Mucosa of stomach (tissue), 1 donor: ENCODE measurements around the gene STK39.

Experiments used
- H3K27me3 ChIP-seq: one replicate; pipeline ENCODE4 v1.7.0; 2013; ENCODE audit warnings: mild to moderate bottlenecking, low read length; ENCODE audit not compliant: control insufficient read depth, insufficient read depth
- H3K36me3 ChIP-seq: one replicate; pipeline ENCODE4 v1.7.0; 2013; ENCODE audit warnings: low read length; ENCODE audit not compliant: control insufficient read depth, insufficient read depth
- H3K4me1 ChIP-seq: one replicate; pipeline ENCODE4 v1.7.0; 2013; ENCODE audit warnings: mild to moderate bottlenecking, low read length; ENCODE audit not compliant: control insufficient read depth, insufficient read depth
- H3K4me3 ChIP-seq: one replicate; pipeline ENCODE4 v1.7.0; 2013; ENCODE audit warnings: low read length
- H3K9ac ChIP-seq: one replicate; pipeline ENCODE4 v1.7.0; 2013; ENCODE audit warnings: mild to moderate bottlenecking, low read length, moderate library complexity
- H3K9me3 ChIP-seq: one replicate; pipeline ENCODE4 v1.7.0; 2013; ENCODE audit warnings: mild to moderate bottlenecking, low read length, moderate library complexity; ENCODE audit not compliant: control insufficient read depth
- donor health status: Pancreatic carcinoma.

STK39 gene

GRCh38 chr2:168006498-168006897 is 240.9 kb downstream of the STK39 start:
- H3K27me3 ChIP-seq, result no peaks in the 10 kb centered on the region
- peaks cover 5% of the 10 kb centered on the region for H3K4me1 ChIP-seq
- no peaks in the 10 kb centered on the region for H3K36me3 ChIP-seq
- no peak overlapping the region for H3K9ac ChIP-seq
- H3K4me3 ChIP-seq, result no peak overlapping the region
- H3K9me3 ChIP-seq, result no peaks in the 10 kb centered on the region

DNA sequence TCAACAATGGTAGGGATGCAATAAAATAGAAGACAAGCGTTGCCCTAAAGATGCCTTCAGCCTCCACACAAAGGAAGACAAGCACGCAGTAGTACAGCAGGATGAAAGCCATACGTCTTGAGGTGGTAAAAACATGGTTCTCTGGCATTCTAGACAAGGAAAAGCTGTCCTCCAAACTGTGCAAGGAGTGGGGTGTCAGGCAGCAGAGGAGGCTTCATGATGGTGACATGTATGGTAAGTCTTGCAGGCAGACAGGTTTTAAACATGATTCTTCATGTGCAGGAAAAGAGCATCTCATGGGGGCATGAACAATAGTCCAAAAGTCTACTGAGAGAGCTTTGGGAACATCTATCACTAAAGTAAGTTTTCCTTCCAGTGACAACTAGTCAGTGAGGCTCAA is 241.8 kb downstream of the STK39 start:
- Histone ChIP-seq H3K36me3 (no peaks in the 10 kb centered on the region), H3K4me1 (peaks cover 5% of the 10 kb centered on the region)

GRCh38 chr2:168003876-168004275 is 243.5 kb downstream of the STK39 start:
- H3K9ac ChIP-seq, result no peak overlapping the region
- no peak overlapping the region for H3K4me3 ChIP-seq
- H3K9me3 ChIP-seq, result no peaks in the 10 kb centered on the region
- H3K36me3 ChIP-seq, result no peaks in the 10 kb centered on the region
- peaks cover 5% of the 10 kb centered on the region for H3K4me1 ChIP-seq
- no peaks in the 10 kb centered on the region for H3K27me3 ChIP-seq

More for the DNA sequence above, 241.8 kb downstream of the STK39 start:
- Histone ChIP-seq H3K27me3 (no peaks in the 10 kb centered on the region), H3K9ac (no peak overlapping the region), H3K4me3 (no peak overlapping the region), H3K9me3 (no peaks in the 10 kb centered on the region)

- no peak overlapping the region for H3K9ac ChIP-seq
- H3K27me3 ChIP-seq, result no peaks in the 10 kb centered on the region
- no peaks in the 10 kb centered on the region for H3K9me3 ChIP-seq
- H3K4me3 ChIP-seq, result no peak overlapping the region
- no peaks in the 10 kb centered on the region for H3K36me3 ChIP-seq
- peaks cover 5% of the 10 kb centered on the region for H3K4me1 ChIP-seq
Observed at GRCh38 chr2:168002021-168002553, 245.3 kb downstream of the STK39 start.

- H3K4me1 ChIP-seq, result peaks cover 4% of the 10 kb centered on the region
- H3K27me3 ChIP-seq, result no peaks in the 10 kb centered on the region
- no peaks in the 10 kb centered on the region for H3K36me3 ChIP-seq
- no peak overlapping the region for H3K4me3 ChIP-seq
- H3K9me3 ChIP-seq, result no peaks in the 10 kb centered on the region
- H3K9ac ChIP-seq, result no peak overlapping the region
Observed at GRCh38 chr2:167992278-167992677, 255.1 kb downstream of the STK39 start.

- Histone ChIP-seq H3K4me3 (no peak overlapping the region), H3K4me1 (no peaks in the 10 kb centered on the region), H3K36me3 (no peaks in the 10 kb centered on the region), H3K27me3 (no peaks in the 10 kb centered on the region), H3K9ac (no peak overlapping the region), H3K9me3 (no peaks in the 10 kb centered on the region)
Observed at GRCh38 chr2:167990062-167990461, 257.3 kb downstream of the STK39 start.

DNA sequence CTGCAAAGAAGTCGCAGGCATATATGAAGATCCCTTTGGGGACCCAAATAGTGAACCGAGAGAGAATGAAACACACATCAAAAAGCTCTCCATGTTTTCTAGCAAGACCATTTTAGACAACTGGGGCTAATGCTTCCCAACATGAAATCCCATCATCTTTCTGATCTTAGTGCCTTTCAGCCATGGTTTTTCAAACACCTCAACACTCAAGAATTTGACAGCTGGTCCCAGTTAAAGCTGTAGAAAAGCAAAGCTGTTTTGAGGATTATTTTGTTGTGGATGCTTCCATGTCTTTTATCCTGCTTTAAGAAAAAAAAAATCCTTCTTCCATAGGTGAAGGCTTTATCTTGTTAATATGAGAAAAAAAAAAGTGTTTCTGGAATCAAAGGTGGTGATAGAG is 259.1 kb downstream of the STK39 start:
- Histone ChIP-seq H3K27me3 (no peaks in the 10 kb centered on the region), H3K4me1 (no peaks in the 10 kb centered on the region), H3K4me3 (no peak overlapping the region), H3K9ac (no peak overlapping the region), H3K9me3 (no peaks in the 10 kb centered on the region), H3K36me3 (no peaks in the 10 kb centered on the region)

GRCh38 chr2:167987558-167987957 is 259.8 kb downstream of the STK39 start:
- H3K4me1 ChIP-seq, result no peaks in the 10 kb centered on the region
- H3K9me3 ChIP-seq, result no peaks in the 10 kb centered on the region
- H3K36me3 ChIP-seq, result no peaks in the 10 kb centered on the region
- H3K9ac ChIP-seq, result no peak overlapping the region
- H3K4me3 ChIP-seq, result no peak overlapping the region
- no peaks in the 10 kb centered on the region for H3K27me3 ChIP-seq

- no peak overlapping the region for H3K4me3 ChIP-seq
- no peaks in the 10 kb centered on the region for H3K36me3 ChIP-seq
- no peak overlapping the region for H3K9ac ChIP-seq
- no peaks in the 10 kb centered on the region for H3K9me3 ChIP-seq
- no peaks in the 10 kb centered on the region for H3K4me1 ChIP-seq
- H3K27me3 ChIP-seq, result no peaks in the 10 kb centered on the region
Observed at GRCh38 chr2:167987026-167987425, 260.4 kb downstream of the STK39 start.

- Histone ChIP-seq H3K4me3 (no peak overlapping the region), H3K9ac (no peak overlapping the region), H3K4me1 (no peaks in the 10 kb centered on the region), H3K36me3 (no peaks in the 10 kb centered on the region), H3K9me3 (no peaks in the 10 kb centered on the region), H3K27me3 (no peaks in the 10 kb centered on the region)
Observed at GRCh38 chr2:167986223-167986622, 261.2 kb downstream of the STK39 start.

GRCh38 chr2:167981945-167982344 is 265.4 kb downstream of the STK39 start:
- no peaks in the 10 kb centered on the region for H3K9me3 ChIP-seq
- no peaks in the 10 kb centered on the region for H3K4me1 ChIP-seq
- no peak overlapping the region for H3K9ac ChIP-seq
- no peaks in the 10 kb centered on the region for H3K27me3 ChIP-seq
- H3K4me3 ChIP-seq, result no peak overlapping the region
- H3K36me3 ChIP-seq, result no peaks in the 10 kb centered on the region

- Histone ChIP-seq H3K9me3 (no peaks in the 10 kb centered on the region), H3K9ac (no peak overlapping the region), H3K4me1 (no peaks in the 10 kb centered on the region), H3K27me3 (no peaks in the 10 kb centered on the region), H3K36me3 (no peaks in the 10 kb centered on the region), H3K4me3 (no peak overlapping the region)
Observed at GRCh38 chr2:167980439-167980838, 267.0 kb downstream of the STK39 start.

DNA sequence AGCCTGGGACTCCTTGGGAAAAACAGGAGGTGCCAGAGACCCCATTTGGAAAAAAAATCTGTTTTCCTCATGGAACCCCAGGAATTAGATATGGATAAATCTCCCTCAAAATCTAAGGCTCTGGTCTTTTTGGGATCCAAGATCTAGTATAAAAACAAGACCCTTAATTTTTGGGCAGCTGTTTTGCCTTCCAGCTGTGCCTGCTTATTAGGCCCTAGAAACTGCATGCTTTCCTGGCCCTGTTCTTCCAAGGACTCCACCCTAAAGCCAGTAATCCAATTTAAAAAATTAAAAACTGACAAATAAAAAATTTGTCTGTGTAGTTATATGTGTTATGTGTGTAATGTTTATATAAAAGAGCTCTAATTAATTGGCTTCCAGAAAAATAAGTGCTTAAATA is 274.6 kb downstream of the STK39 start:
- no peaks in the 10 kb centered on the region for H3K4me1 ChIP-seq
- H3K36me3 ChIP-seq, result no peaks in the 10 kb centered on the region
- no peak overlapping the region for H3K9ac ChIP-seq
- H3K9me3 ChIP-seq, result no peaks in the 10 kb centered on the region
- H3K27me3 ChIP-seq, result no peaks in the 10 kb centered on the region
- no peak overlapping the region for H3K4me3 ChIP-seq
